Transverse colon (tissue), 4 donors: Measurements from ENCODE around the gene RBM38.

ENCODE experiments used
- CTCF ChIP-seq, 5 experiments: fragments of 200-600 bp in 3 of 5; fragments of 450-650 bp in 2 of 5; sonication (generic) in 3 of 5; IDR thresholded peaks; 1 replicate in 2 of 5; 2 replicates in 3 of 5; pipeline ENCODE4 v1.5.1; 2016 to 2017; ENCODE audit warnings: antibody characterized with exemption in 5 of 5, inconsistent platforms in 3 of 5, mild to moderate bottlenecking in 2 of 5, moderate library complexity in 1 of 5
- EP300 ChIP-seq: sonication (generic); formaldehyde crosslinking; IDR thresholded peaks from one replicate; pipeline ENCODE4 v1.6.1; 2017; ENCODE audit warnings: antibody characterized with exemption, low read depth
- POLR2A ChIP-seq: fragments of 450-650 bp; IDR thresholded peaks from one replicate; pipeline ENCODE4 v1.6.1; 2016; ENCODE audit warnings: antibody characterized with exemption, mild to moderate bottlenecking, moderate library complexity
- POLR2AphosphoS5 ChIP-seq, 3 donors: sonication (generic); formaldehyde crosslinking; IDR thresholded peaks; one replicate each; pipeline ENCODE4 v1.6.1; 2016; ENCODE audit warnings: antibody characterized with exemption in 3 of 3

- TF ChIP-seq POLR2A (no peak), CTCF (IDR thresholded peaks at IDR 0.05) (no peak), EP300 (no peak), POLR2AphosphoS5 (IDR thresholded peaks at IDR 0.05) (no peak)
Measured at GRCh38 chr20:57361517-57361916, 29.7 kb upstream of the RBM38 start.
